DMS153 (cell line): Measurements from ENCODE around the gene ERG.

Experiments used
- DNase-seq: peaks from one replicate; lab custom pipeline; 2025; lab: John Stamatoyannopoulos, UW

Gene ERG

DNA sequence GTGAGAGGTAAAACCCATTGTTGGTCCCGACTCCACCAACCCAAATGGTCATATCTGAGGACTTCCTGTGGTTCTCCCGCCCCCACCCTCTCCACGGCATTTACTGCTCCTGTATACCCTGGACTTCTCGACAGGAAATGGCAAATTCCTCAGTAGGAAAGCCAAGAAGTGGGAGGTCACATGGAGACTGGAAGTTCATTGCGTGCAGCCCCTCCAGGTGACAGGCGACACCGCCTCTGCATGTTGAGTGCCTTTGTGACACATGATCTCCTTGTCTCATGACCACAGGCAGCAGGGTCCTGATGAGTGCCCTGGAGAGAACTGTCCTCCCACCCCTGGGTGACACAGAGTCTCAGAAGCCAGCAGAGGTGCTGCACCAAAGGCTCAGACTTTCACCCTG is 24.2 kb downstream of the ERG start:
- DNase-seq = no peak

DNA sequence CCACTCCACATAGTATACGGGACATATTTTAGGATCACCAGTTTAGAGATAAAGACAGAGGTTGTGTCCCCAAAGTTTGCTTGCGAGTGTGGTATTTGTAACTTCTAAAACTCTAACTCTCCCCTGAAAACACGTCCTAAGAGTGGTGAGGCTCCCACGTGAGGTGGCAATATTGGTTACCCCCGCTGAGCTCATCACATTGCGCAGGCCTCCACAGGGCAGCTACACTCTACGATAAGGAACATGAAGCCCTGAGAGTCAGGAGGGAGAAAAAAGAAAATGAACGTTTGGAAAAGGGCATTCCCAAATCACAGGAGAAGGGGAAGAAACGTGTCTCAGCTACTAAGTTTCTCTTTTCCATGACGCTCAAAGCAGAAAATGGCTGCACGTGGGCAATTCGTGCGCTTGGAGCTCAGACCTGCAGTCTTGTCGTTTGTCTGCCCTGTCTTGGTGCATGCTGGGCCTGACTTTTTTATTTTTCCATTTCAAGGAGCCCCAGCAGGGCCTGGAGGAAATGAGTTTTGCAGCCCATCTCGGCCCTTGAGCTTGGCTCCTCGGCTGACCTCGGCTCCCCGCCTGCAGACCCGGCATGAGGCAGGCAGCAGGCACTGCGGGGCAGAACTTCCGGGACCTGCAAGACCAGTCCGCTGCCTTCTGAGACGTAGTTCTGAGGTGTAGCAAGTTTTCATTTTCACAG is 25.7 kb downstream of the ERG start:
- DNase-seq = no peak

DNA sequence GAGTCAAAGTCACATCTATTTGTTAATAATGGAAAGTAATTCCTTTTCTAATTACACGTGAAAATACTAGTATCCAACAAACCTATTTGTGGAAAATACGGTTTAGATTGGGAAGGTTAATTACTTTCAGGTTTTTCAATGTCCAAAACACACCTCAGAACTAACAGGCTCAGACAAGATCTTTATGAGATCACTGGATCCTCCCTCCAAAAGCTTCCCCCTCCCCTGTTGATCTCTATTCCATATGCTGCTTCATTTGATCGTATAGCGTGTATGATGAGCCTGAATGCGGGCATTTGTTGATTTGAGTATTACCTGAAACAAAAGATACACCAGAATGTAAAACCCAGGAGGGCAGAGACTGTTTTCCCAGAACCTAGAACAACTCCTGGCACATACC is 26.5 kb downstream of the ERG start:
- no peak for DNase-seq

DNA sequence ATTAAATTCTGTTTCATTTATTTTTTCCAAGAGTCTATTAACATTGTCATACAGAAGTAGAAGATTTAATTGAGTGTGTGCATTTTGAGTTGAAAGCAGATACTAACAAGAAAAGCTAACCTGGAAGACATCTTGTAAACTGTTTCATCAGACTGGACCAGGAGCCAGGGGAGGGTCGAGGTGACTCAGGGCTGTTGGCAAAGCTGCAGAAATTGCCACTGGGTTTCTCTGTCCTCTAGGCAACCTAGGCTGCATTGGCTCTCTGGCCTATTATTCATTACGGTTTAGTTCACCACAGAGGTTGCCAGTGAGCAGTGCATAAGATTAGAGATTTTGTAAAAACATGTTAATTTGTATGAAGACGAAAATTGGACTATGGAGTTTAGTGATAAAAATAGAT is 27.5 kb downstream of the ERG start:
- no peak for DNase-seq

DNA sequence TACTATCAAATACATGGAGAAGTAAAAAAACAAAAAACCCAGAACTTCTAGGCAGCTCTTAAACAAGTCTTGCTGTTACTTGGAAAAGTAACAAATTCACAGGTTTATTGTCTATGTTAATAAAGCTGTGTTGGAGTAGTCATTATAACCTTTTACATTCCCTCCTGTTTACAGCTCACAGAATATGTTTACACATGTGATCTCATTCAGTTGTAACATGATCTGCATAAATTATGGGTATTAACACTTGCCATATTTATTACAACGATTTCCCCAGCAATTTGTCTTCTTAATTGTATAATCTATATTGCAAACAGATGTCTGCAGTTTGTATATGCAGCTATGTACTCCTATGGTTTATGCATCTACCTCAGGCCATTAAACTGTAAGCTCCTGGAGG is 28.6 kb downstream of the ERG start:
- DNase-seq = no peak

DNA sequence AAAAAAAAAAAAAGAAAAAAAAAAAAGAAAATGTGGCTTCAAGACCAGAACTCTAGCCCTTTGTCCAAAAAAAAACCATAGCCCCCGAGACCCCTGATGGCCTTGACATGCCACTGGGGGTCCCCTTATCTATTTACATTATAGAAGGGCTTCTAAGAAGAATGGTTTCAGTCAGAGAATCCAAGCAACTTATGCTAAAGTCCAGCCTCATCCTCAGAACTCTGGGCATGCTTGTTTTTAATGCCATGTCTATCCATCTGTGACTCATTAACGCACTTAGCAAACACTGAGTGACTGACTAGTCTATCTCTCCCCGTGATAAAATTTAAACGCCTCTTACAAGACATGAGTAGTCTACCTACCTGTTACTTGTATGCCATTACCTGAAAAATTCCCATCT is 29.3 kb downstream of the ERG start:
- no peak for DNase-seq

DNA sequence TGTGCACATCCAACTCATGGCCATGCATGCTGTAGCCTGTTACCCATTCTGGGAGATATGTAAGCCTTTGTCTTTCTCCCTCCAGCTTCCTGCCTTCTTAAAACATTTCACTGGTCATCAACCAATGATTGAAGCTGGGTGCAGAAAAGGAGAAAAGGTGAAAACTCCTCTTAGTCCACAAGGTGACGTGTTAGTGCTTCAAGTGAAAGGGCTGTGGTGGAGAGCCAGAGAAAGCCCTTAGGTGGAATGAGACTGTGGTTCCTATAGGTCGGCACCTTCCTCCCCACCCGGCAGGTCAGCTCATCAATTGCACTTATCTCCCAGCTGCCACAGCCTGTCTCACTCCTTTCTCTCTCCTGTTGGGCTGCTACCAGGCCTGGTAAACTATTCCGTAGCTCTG is 30.4 kb downstream of the ERG start:
- DNase-seq = no peak

DNA sequence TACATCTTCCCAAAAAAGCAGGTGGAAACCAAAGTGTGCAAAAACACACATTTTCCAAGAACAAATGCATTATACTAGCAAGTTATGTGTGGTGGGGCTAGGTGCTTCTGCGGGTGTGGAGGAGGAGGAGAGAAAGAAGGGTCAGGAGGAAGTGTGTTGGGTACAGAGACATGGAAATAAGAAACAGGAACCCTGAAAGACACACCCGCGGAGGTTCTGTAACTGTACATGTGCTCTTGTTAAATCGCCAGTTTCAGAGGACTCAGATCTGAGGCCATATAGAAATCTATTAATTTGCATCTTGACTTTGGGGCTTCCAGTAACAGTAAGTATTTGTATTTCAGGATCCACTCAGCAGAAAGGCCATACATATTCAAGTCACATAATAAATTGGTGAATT is 30.9 kb downstream of the ERG start:
- DNase-seq = no peak

DNA sequence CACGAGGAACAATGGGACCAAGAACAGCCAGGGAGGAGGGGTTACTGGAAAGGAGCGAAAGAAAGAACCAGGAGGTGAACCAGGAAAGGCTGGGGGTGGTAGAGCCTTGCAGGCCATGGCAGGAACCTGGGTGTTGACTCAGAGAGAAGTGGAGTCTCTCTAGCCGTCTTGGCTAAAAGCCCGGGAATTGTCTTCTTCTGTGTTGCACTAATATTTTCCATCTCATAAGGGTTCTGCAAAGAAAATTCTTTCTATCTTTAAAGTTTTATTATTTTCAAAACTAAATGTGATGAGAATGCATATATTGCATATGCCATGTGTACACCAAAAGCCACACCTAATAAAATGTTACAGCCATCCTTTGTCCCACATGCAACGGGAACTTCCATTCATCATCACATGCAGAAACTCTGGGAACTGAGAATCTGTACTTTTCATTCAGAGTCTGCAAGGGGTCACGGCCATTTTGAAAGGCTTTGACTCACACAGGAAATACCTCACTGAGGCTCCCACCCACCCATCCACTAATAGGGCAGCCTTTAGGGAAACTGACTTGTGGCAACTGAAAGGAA is 38.0 kb downstream of the ERG start:
- DNase-seq = no peak

DNA sequence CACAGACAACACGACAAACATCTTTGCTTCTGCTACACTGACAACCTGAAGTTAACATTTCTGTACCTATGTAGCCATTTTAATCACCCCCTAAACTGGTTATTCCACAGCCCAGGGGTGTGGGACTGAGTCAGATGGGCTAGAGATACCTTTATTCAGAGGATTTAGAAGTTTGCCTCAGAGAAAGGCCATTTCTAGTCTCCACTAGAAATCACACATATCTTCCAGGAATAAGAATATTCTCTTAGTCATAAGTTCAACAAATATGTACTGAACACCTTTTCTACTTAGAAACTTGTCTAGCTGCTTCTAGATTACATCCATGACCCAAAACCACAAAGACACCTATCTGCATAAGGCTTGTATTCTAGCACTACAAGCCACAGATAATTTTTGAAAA is 38.8 kb downstream of the ERG start:
- DNase-seq = no peak

DNA sequence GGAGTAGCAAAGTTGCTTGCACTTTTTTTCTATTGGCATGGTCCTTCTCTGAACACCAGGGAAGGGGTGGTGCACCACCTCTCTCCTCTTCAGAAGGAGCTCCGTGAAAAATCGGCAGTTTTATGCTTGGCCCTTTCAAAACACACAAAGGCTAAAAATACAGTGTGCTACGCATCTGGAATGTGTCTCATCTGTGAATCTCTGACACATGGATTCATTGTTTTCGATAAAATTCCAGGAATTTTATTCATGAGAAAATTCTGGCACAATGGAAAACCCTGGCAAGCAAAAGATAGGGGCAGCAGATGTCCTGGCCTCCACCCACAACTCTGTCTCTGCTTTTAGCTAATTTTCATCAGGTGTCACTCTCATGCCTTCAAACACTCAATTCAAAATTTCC is 42.9 kb downstream of the ERG start:
- no peak for DNase-seq

DNA sequence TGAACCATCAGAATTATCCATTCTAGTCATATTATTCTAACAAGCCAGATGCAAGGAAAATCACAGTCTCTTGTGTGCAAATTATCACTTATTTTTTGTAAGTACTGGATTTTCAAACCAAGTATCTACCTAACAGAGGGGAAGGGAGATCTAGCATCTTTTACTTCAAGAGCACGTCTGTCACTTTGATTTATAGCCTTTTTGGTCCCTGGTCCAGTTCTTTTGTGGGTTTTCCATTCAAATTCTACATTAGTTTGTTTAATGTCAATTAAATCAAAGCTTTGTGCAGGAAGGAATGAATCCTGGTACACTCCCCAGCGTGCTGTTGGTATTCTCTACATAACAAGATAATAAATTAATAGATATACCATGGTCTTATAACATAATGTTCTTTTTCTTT is 43.6 kb downstream of the ERG start:
- no peak for DNase-seq

DNA sequence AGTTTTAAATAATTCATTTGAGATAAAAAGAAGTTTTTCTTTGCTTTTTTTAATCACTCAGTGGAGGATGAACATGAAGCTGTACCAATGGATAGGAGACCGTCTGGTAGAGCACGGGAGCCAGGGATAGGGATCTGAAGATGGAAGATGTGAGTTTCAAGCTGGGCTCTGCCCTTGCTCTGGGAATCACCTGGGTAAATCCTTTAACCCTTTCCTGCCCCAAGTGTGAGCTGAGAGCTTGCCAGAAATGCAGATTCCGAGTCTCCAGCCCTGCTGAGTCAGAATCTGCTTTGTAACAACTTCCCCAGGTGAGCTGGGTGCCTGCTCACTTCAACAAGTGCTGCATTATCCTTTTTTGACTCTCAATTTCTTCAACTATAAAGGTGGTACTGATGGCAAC is 44.1 kb downstream of the ERG start:
- no peak for DNase-seq

DNA sequence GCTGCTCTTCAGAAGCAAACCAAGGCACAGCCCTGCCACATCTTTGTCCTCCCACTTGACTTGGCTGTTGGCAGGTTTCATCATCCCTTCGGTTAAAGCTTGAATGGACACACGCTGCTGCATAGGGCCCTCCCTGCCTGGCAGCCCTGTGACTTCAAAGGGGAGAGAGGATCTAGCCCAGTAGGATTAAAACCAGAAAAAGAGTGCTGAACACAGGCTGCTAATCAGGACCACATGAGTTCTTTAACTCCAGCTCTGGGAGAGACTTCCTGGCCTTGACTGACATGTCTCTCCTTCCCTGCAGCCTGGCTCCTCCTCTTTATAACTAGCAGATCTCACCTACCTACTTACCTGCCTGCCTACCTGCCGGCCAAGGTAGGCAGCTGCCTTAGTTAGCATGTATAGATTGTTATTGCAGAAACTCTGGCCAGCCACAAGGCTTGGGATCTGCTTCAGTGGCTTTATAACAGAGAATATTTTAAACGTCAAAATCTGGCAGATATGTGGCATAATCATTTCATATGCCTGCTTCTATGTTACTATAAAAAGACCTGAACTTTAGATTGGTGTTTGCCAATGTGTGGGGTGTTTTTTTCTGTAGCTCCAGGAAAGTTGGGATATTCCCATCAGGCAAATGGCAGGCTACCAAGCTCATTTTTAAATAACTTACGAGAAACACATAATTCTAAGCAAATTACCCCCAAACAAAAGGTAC is 49.4 kb downstream of the ERG start:
- peak; percentile 48 for DNase-seq

DNA sequence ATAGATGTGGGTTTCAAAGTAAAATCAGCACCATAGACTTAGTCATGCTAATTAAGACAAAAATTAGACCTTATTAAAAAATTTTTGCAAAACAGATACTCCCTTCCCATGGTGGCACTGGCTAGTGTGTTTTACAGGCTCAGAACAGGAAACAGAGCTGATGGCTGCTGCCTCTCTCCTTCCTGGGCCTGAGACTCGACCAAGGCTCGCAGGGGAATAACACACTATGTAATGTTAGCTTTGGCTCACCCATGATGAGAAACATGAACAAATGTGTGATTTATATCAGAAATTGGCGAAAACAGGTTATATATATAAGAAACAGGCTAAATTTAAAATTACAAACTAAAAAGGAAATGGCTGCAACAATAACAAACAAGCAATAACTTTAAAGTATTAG is 50.7 kb downstream of the ERG start:
- DNase-seq = no peak

DNA sequence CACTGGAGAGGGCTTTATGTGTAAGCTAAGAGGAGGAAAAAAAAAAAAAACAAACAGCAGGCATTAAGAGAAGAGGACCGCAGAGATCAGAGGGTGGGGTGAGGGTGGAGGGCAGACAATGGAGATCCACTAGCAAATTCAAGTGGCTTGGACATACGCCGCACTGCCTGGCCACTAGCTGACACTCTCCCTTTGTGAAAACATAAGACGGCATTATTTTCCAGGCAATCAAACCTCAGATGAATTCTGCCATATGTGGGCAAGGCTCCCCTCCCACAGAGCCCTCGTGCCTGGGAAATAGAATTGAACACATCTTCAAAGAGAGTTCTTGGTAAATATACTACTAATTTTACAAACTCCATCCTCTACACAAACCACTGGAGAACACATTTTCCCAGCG is 53.6 kb downstream of the ERG start:
- no peak for DNase-seq

DNA sequence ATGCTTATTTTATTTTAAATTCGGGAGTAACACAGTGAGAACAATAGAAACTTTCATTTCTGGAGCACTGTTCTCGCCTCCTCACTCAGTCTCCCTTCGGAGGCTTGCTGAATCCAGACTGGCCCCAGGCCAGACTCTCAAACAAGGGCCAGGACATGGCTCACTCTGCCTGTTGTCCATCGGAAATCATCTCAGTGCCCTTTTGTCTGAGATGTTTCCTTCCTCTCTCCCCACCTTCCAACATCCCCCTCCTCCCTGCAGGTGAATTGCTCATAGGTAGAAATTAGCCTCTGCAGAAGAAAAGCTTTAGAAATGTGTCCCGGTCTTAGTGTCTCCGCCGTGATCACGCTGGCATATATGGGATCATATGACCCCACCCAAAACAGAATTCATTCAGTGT is 55.2 kb downstream of the ERG start:
- no peak for DNase-seq

DNA sequence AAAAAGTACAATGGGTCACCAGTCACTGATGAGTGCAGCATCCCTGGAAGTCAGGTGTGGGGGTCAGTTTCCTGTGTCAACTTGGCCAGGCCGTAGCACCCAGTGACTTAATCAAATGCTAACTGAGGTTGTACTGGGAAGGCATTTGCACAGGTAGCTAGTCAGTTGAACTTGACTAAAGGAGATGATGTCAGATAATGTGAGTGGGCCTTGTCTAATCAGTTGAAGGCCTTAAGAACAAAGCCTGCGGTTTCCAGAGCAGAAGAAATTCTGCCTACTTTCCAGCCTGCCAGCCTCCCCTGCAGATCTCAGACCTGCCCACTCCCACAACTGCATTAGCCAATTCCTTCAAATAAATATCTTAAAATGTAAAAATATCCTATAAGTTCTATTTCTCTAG is 57.1 kb downstream of the ERG start:
- no peak for DNase-seq

DNA sequence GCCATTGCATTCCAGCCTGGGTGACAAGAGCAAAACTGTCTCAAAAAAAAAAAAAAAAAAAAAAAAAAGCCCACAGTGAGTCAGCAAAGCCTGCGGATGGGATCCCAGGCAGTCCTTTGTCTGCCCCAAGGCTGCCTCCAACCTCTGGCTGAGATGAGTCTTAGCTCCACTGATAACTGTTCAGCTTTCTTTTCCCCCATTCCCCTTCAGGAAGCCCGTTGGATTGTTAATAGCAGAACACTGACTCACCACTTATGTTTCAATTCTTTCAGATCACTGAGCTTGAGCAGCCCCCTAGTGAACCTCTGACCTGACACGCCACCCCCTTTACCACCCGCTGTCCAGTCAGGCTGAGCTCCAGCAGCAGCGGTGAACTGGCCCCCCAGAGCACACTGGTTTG is 57.5 kb downstream of the ERG start:
- DNase-seq = no peak

DNA sequence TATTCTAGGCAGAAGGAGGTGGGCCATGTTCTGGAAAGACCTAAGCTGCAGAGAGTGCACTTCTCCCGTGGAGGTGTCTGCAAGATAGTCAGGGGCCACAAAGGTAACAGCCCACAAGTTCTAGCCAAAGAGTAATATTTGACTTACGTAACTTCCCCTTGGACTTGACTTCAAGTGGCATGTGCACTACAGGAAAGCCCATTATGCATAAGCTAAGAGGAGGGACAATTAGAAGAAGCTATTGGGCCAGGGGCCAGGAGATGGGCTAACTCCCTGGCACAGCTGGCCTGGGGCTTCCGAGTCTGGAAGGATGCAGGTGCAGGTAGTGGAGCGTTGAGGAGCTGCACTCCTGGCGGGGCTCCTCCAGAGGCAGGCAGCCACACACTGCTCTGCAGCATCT is 58.3 kb downstream of the ERG start:
- no peak for DNase-seq

DNA sequence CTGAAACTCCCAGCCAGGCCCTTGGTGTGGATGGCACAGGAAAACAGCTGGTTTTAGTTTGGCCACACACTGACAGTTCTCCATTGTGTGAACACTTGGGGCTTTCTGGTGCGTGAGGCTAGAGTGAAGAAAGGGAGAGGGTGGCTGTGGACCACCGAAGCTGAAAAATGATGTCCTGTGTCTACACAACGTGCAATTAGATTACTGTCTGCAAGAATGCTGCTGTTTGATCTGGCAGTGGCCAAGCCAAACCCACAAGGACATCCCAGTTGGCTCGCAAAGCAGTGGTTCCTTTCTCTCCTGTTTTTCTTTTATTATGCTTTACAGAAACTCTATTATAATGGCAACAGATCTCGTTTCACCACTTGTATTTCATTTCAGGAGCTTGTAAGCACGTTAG is 58.9 kb downstream of the ERG start:
- DNase-seq = no peak

DNA sequence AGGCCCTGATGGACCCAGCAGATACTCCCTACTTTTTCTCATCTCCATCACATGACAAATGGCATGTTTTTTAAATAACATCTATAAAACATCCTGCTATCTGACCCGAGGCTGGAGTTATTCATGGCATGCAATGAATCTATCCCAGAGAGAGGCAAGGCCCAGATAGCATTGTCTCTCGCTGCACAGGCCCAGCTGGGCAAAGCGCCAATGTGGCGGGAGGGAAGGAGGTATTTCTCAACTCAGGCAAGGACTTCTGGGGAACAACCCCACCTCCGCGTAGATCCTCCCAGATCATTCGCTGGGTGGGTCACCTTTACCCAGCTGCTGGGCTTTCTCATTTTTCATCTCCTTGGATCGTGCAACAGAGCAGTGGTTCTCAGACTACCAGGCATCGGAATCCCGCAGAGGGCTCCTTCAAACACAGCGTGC is 59.8 kb downstream of the ERG start:
- DNase-seq = no peak

DNA sequence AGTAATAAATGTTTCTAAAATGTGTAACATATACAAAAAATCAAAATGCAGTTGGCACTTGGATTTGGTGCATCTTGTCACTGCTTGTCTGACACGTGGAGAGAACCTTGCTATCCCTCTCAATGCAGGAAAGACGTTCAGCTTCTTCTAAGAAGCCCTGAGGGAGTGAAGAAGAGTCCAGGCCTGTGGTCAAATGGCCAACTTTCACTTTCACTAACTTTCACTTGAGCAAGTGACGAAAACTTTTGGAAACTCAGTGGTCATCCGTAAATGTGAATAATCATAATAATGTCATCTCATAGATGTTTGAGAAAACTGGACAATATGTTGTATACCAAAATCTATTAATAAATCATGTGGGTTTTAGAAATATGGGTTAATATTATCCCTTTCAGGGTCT is 61.9 kb downstream of the ERG start:
- DNase-seq = no peak
